ENCODE results near the gene RTEL1. TPM values are rescaled to one million over a fixed set of nuclear protein-coding genes. Genes with fewer than 3 reads are reported as not detected.

RTEL1 gene
- total RNA-seq, 1 experiment from 2014 or later: 43.0 TPM

DNA sequence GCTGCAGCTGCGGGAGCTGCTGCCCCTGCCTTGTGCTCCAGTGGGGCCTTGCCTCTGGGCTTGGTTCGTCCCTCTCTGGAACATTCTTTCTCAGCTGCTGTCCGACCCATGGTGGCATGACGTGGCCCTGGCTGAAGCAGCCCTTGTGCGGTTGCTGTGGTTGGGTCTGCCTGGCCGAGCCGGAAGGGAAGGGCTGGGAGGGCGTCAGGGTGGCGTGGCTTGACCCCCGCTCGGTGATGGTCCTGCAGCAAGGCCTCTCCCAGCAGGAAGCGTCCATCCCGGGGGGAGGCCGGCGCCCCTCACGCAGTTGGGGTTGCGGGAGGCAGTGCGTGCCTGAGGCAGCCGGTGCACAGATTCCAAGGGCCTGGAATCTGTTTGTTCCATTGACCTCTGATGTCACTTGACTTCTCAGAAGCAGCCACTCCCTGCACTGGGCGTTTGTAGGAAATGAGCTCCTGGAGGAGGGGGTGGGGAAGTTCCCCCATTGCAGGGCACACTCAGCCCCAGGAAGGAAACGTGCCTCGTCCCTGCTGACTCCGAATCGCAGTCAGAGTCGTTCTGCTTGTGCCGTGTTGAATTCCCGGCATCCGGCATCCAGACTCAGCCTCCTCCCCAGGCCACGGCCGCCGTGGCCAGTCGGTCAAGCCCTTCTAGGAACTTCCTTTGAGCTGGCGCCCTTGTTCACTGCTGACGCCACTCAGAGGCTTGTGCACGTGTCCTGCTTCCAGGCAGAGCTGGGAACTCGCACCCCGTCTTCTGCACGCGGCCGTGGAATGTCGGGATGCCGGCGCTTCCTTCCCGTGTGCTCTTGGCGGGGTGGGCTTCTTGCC lies 28.6 kb downstream of the RTEL1 start:
- H3K79me2 ChIP-seq (ENCODE audit: low read length): peaks cover 7% of the 10 kb centered on the region
- H3K36me3 ChIP-seq (ENCODE audit: low read depth, low read length): peaks cover 2% of the 10 kb centered on the region
- H3F3A ChIP-seq (ENCODE audit: low read length, unreplicated experiment): no peaks in the 10 kb centered on the region
- H3K4me1 ChIP-seq (ENCODE audit: insufficient read depth, low read length): peaks cover 28% of the 10 kb centered on the region
- no peak overlapping the region for H3K4me3 ChIP-seq (ENCODE audit: low read length)
- H3K9me2 ChIP-seq (replicated peaks; ENCODE audit: low read length): no peaks in the 10 kb centered on the region
- no peaks in the 10 kb centered on the region for H4K20me1 ChIP-seq (ENCODE audit: low read length)
- no peak overlapping the region for H3K4me2 ChIP-seq (ENCODE audit: low read length)
- no peak overlapping the region for H2AFZ ChIP-seq (ENCODE audit: low read length)
- H3K9me3 ChIP-seq (ENCODE audit: low read length): no peaks in the 10 kb centered on the region
- TF ChIP-seq EZH2phosphoT487 (IDR thresholded peaks at IDR 0.05; ENCODE audit: borderline replicate concordance, low read length): no peak
- TF ChIP-seq, protein P1, sequence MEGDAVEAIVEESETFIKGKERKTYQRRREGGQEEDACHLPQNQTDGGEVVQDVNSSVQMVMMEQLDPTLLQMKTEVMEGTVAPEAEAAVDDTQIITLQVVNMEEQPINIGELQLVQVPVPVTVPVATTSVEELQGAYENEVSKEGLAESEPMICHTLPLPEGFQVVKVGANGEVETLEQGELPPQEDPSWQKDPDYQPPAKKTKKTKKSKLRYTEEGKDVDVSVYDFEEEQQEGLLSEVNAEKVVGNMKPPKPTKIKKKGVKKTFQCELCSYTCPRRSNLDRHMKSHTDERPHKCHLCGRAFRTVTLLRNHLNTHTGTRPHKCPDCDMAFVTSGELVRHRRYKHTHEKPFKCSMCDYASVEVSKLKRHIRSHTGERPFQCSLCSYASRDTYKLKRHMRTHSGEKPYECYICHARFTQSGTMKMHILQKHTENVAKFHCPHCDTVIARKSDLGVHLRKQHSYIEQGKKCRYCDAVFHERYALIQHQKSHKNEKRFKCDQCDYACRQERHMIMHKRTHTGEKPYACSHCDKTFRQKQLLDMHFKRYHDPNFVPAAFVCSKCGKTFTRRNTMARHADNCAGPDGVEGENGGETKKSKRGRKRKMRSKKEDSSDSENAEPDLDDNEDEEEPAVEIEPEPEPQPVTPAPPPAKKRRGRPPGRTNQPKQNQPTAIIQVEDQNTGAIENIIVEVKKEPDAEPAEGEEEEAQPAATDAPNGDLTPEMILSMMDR (conservative IDR thresholded peaks at IDR 0.05; ENCODE audit: low read depth, low read length): no peak
- no peak for TF ChIP-seq EZH2 (IDR thresholded peaks at IDR 0.05; ENCODE audit: low read length, unreplicated experiment)
- H3K27ac ChIP-seq (ENCODE audit: low read length): peak overlapping the region; percentile 26
- ChIA-PET CTCF (interaction anchor here (0.6 to 0.8 kb wide), 2 partner anchors 28 to 45 kb away, joined by 3 to 6 read pairs; no protein-coding TSS in a partner anchor), POLR2A (ENCODE audit: unreplicated experiment) (interaction anchor here (0.6 kb wide), 2 partner anchors 45 to 72 kb away, joined by 4 to 5 read pairs; no protein-coding TSS in a partner anchor)
- DNase-seq (peak; percentile 38), ATAC-seq (peak; percentile 14)
- no peak overlapping the region for H3K9ac ChIP-seq (ENCODE audit: low read length)
- no TSS peak for BruUV-seq (replicated peaks)
- intact Hi-C loops (cut with micrococcal nuclease): no loop called here
- H3K27me3 ChIP-seq (ENCODE audit: low read length): no peaks in the 10 kb centered on the region

DNA sequence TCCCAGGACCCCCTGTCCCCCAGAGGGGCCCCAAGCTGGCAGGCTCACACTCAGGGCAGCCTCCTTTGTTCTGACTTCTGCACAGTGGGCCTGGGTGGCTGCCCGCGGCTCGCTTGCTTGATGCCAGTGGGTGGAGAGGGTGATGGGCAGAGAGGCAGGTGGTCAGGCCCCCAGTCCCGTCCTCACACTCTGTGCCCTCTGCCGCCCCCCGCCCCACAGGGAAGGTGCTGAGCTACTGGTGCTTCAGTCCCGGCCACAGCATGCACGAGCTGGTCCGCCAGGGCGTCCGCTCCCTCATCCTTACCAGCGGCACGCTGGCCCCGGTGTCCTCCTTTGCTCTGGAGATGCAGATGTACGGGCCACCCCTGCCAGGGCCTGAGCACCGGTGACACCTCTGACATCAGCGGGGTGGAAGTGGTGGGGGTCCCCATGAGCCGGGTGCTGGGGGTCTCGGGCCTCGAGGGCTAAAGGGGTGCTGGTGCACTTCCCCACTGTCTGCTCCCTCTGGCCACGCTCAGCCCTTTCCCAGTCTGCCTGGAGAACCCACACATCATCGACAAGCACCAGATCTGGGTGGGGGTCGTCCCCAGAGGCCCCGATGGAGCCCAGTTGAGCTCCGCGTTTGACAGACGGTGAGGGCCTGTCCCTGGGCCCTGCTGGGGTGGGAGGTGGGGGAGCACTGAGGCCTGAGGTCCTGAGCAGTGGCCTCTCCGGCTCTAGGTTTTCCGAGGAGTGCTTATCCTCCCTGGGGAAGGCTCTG lies 29.5 kb downstream of the RTEL1 start:
- Histone ChIP-seq H3K27ac (ENCODE audit: low read length) (no peak overlapping the region), H3K9ac (ENCODE audit: low read length) (no peak overlapping the region), H3K79me2 (ENCODE audit: low read length) (peaks cover 7% of the 10 kb centered on the region), H3K4me3 (ENCODE audit: low read length) (no peak overlapping the region), H3F3A (ENCODE audit: low read length, unreplicated experiment) (no peaks in the 10 kb centered on the region), H4K20me1 (ENCODE audit: low read length) (no peaks in the 10 kb centered on the region), H2AFZ (ENCODE audit: low read length) (no peak overlapping the region), H3K27me3 (ENCODE audit: low read length) (no peaks in the 10 kb centered on the region), H3K9me3 (ENCODE audit: low read length) (no peaks in the 10 kb centered on the region), H3K4me2 (ENCODE audit: low read length) (no peak overlapping the region), H3K36me3 (ENCODE audit: low read depth, low read length) (no peaks in the 10 kb centered on the region; the same call in 1 of the 2 replicates), H3K9me2 (replicated peaks; ENCODE audit: low read length) (no peaks in the 10 kb centered on the region), H3K4me1 (ENCODE audit: insufficient read depth, low read length) (peaks cover 22% of the 10 kb centered on the region)
- ATAC-seq (no peak), DNase-seq (no peak)
- TF ChIP-seq EZH2phosphoT487 (IDR thresholded peaks at IDR 0.05; ENCODE audit: borderline replicate concordance, low read length): no peak
- TF ChIP-seq, protein P1 (conservative IDR thresholded peaks at IDR 0.05; ENCODE audit: low read depth, low read length): no peak
- TF ChIP-seq EZH2 (IDR thresholded peaks at IDR 0.05; ENCODE audit: low read length, unreplicated experiment): no peak
- BruUV-seq (replicated peaks): no TSS peak
- intact Hi-C loops (cut with micrococcal nuclease): no loop called here
- CTCF ChIA-PET: interaction anchor here (0.6 to 0.8 kb wide), 2 partner anchors 29 to 46 kb away, joined by 3 to 6 read pairs; no protein-coding TSS in a partner anchor
- POLR2A ChIA-PET (ENCODE audit: unreplicated experiment): interaction anchor here (0.6 kb wide), 1 partner anchor 46 kb away, joined by 4 read pairs; no protein-coding TSS in a partner anchor
